GOT3 (cell line): ENCODE results near the gene SLC52A1.
"Not testable (repeated sequence)": the region's sequence is repeated elsewhere in the genome, so short reads cannot be mapped to it uniquely, and the experiment has no call there.

Source experiments
- DNase-seq: peaks from one replicate; lab custom pipeline; 2025; ENCODE audit warnings: mixed read lengths; lab: John Stamatoyannopoulos, UW

Gene SLC52A1

GRCh38 chr17:5031365-5032082, 3.7 kb downstream of the SLC52A1 start:
- no peak for DNase-seq

DNA sequence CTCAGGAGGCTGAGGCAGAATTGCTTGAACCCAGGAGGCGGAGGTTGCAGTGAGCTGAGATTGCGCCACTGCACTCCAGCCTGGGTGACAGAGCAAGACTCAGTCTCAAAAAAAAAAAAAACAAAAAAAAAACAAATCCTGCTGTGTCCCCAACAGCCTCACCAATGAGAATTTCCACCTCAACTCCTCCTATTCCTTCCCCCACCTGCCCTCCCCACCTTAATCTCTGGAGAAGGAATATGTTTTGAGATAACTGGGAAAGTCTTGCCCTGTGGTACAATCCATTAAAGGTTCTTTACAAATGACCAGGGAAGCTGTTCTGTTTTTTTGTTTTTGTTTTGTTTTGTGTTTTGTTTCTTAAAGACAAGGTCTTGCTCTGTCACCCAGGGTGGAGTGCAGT, 5.1 kb downstream of the SLC52A1 start:
- not testable (repeated sequence) for DNase-seq

GRCh38 chr17:5027916-5028315, 7.3 kb downstream of the SLC52A1 start:
- no peak for DNase-seq

GRCh38 chr17:5027299-5027698, 7.9 kb downstream of the SLC52A1 start:
- DNase-seq, result no peak

GRCh38 chr17:5024604-5025003, 10.6 kb downstream of the SLC52A1 start:
- no peak for DNase-seq

GRCh38 chr17:5023588-5024147, 11.6 kb downstream of the SLC52A1 start:
- no peak for DNase-seq

GRCh38 chr17:5022171-5022711, 13.0 kb downstream of the SLC52A1 start:
- DNase-seq, result no peak

DNA sequence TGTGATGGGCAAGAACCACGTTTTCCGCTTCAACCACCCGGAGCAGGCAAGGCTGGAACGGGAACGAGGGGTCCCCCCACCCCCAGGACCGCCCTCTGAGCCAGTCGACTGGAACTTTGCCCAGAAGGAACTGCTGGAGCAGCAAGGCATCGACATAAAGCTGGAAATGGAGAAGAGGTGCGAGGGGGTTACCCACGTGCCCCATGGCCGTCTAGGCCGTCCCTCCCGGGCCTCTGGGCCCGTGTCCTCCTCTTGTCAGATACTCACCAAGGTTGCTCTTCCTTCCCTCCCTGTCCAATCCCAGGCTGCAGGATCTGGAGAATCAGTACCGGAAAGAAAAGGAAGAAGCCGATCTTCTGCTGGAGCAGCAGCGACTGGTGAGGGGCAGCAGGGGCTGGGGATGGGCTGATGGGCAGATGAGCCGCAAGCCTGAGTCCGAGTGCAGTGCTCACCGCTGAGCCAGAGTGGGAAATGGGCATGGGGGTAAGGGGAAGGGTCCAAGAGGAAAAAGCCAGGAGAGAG, 14.7 kb downstream of the SLC52A1 start:
- DNase-seq, result no peak

DNA sequence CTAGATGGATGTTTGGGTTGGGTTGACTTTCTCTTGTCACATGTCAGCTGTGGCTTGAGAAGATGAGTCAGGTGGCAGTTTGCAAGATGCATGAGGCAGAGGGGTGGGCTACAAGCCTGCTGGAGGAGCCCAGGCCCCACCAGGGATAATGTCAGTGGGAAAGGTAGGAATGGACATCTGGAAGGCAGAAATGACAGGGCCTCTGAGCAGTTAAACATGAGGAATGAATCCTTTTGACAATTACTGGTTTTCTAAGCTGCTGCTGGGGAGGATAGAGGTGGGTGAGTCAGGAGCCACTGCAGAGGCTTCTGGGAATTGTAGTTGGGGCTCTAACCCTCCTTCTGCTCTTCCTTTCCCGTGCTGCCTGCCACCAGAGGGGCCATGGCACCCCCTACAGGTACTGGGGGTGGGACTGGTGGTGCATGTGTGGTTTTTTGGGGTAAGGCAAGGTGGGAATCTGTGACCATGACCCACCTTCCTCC, 15.7 kb downstream of the SLC52A1 start:
- DNase-seq, result no peak

DNA sequence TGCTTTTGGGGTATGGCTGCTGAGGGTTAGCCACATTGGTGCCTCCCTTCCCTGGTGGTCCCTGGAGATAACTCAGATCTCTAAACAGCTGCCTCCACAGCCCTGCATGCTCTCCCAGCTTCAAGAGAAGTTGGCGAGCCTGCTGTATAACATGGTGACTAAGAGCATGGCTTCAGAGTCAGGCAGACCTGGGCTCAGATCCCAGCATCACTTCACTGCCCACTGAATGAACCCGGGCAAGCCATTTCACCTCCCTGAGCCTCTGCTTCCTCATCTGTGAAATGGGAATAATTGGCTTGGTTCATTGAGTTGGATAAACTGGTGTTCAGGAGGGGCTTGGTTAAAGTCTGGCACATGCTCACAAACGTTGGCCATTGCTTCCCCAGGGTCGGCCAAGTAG, 20.9 kb downstream of the SLC52A1 start:
- no peak for DNase-seq

DNA sequence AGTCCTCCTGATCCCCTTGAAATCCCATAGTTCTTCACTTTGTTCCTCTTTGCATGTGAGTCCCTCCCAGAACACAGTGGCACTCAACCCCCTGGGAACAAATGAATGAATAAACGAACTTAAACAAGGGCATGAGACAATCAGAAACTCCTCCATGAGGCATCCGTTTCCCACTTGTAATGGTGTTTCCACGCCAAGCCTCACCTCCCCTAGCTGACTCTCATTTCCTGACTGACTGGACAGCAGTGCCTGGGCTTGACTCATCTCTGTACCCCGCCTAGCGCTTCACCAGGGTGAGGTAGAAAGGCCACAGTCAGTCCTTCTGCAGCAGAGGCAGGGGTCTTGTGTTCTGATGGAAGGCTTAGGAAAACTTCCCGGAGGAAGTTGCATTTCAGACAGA, 23.3 kb downstream of the SLC52A1 start:
- DNase-seq, result no peak

- no peak for DNase-seq
Measured at GRCh38 chr17:5003214-5003867, 31.9 kb downstream of the SLC52A1 start.

DNA sequence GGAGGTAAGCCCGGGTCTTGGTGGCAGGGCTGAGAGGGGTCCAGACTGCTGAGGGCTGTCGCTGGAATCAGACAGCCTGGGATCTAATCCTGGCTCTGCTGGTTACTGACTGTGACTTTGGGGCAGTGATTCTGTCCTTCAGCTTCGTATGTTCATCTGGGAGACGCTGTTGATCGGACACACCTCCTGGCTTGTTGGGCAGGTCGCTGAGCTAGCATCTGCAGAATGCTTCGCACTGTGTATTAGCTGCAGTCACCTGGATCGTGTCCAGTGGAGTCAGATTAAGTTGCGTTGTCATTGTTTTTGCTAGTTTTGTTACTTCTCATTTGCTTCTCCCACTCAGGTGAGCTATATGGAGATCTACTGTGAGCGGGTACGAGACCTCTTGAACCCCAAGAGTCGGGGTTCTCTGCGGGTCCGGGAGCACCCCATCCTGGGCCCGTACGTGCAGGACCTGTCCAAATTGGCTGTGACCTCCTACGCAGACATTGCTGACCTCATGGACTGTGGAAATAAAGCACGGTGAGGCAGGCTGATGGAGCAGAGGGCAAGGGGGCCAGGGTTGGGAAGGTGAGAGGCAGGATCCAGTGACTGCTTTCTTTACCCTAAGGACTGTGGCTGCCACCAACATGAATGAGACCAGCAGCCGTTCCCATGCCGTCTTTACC, 33.0 kb downstream of the SLC52A1 start:
- no peak for DNase-seq

GRCh38 chr17:5000237-5000639, 35.0 kb downstream of the SLC52A1 start:
- DNase-seq, result no peak

GRCh38 chr17:4999430-5000093, 35.7 kb downstream of the SLC52A1 start:
- no peak for DNase-seq

GRCh38 chr17:4998732-4999429, 36.3 kb downstream of the SLC52A1 start:
- DNase-seq, result no peak

DNA sequence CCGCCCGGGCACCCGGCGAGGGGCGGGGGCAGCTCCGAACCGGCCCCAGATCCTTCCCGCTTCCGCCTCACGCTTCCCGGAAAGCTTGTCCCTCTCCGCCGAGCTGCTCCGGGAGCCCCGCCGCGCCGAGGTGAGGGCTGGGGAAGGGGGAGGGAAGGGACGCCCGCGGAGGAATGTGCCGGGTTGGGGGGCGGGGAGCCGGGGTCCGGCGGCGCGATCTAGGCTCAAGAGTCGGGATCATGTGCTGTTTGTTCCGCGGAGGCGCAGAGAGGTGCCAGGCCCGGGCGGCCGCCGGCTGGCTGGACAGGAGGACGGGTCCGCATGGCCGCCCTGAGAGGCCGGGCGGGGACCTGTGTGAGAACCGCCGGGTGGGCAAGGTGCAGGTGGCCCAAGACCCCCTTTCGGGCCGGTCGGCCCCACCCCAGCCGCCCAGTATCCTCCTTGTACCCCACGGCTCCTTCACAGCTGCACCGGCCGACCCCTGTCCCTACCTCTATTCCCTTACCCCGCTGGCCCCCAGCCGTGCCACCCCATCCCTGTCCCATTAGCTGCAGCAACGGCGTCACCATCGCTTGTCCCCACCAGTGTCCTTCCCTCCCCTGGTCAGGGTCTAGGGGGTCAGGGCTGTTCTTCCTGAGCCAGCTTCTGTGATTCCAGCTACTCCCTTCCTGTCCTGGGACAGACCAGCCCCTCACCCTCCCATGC, 37.0 kb downstream of the SLC52A1 start:
- no peak for DNase-seq

GRCh38 chr17:4997302-4998026, 37.8 kb downstream of the SLC52A1 start, which contains the start of the genes INCA1 and KIF1C:
Gene INCA1, minus strand, starts transcription at chr17:4997522. Its CDS starts 3,085 bp downstream, at chr17:4994437.
Gene KIF1C, plus strand, starts transcription at chr17:4997950. Its CDS starts 2,297 bp downstream, at chr17:5000247.
- peak; percentile 73 for DNase-seq

GRCh38 chr17:4994081-4994595, 41.1 kb downstream of the SLC52A1 start:
- no peak for DNase-seq
